Omental fat pad (tissue), 4 donors: ENCODE results near the gene ATOSA. TPM values are rescaled to one million over a fixed set of nuclear protein-coding genes. Genes with fewer than 3 reads are reported as not detected.

Experiments used
- ATAC-seq: fragments of 150-250 bp; one replicate; pipeline ENCODE4 v1.9.1; 2016; ENCODE audit warnings: mild to moderate bottlenecking, moderate library complexity; ENCODE audit not compliant: low FRiP score
- DNase-seq: peaks from one replicate; pipeline ENCODE4 v3.0.0-alpha.2; 2019; ENCODE audit warnings: low spot score
- CTCF ChIP-seq, 3 donors: fragments of 450-650 bp; IDR thresholded peaks; one replicate each; pipeline ENCODE4 v1.5.1; 2016 to 2017; ENCODE audit warnings: antibody characterized with exemption in 3 of 3, mild to moderate bottlenecking in 3 of 3, moderate library complexity in 2 of 3
- total RNA-seq, 4 donors: library from RNA; depleted of rRNA; stranded (reverse); fragments of >200 nt; gene quantifications; one replicate each; pipeline ENCODE4 v1.1.0, GENCODE V29; 2016

The ATOSA gene
- total RNA-seq, 4 donors from 2014 or later: 43.4 to 123 (median 72.2) TPM

- no peak for DNase-seq
- ATAC-seq: no peak
- no peak for TF ChIP-seq CTCF (IDR thresholded peaks at IDR 0.05)
Observed at GRCh38 chr15:52683580-52683979, 4.4 kb upstream of the ATOSA start.

DNA sequence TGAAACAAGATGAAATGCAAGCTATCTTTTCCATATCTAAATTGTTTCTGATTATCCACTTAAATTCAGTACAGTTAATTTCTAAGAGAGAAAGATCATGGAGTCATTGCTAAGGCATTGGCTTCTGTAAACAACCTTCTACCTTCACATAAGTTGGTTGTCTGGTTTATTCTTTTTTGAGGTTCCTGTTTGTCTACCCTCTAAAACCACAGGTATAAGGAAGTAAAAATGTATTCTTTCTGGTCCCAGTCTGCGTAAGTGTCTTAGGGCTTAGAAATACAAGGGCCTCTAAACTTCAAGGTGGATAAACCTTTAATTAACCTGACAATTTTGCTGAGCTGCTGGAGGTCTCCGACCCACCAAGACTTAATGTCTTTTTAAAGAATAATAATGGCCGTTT is 3.6 kb upstream of the ATOSA start:
- no peak for DNase-seq
- no peak for ATAC-seq
- TF ChIP-seq CTCF (IDR thresholded peaks at IDR 0.05): no peak

DNA sequence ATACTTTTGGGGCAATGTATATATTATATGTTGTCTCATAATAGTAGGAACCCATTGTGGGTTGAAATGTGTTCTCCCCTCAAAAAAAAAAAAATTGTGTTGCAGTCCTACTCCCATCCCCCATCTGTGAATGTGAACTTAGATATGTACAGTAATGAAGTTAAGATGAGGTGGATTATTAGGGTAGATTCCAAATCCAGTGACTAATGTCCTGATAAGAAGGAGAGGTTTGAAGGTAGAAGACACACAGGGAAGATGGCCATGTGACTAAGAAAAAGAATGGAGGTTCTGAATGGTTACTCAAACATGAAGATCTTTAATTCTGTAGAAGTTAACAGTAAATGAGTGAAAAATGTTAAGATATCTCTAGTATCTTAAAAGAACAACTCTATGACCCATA is 3.0 kb upstream of the ATOSA start:
- no peak for TF ChIP-seq CTCF (IDR thresholded peaks at IDR 0.05)
- ATAC-seq: no peak

DNA sequence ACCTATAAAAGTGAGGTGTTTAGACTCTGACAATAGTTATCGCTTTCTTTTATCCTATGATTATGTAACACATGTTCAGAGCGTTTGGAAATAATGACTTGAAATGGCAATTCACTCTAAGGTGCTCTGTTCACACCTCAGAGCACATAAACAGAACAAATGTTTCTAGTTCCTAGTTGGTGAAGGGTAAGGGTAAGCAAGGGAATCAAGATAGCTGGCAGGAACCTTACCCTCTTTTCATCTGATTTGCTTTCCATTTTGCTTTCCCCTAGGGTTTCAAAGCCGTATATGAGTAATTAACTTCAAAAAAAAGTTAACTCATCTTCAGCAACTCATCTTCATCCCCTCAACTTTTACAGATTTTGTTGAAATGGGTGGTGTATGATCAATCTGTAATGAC is 2.3 kb upstream of the ATOSA start:
- ATAC-seq (no peak), DNase-seq (no peak)
- TF ChIP-seq CTCF (IDR thresholded peaks at IDR 0.05): no peak

More for the DNA sequence above, 3.0 kb upstream of the ATOSA start:
- no peak for DNase-seq

DNA sequence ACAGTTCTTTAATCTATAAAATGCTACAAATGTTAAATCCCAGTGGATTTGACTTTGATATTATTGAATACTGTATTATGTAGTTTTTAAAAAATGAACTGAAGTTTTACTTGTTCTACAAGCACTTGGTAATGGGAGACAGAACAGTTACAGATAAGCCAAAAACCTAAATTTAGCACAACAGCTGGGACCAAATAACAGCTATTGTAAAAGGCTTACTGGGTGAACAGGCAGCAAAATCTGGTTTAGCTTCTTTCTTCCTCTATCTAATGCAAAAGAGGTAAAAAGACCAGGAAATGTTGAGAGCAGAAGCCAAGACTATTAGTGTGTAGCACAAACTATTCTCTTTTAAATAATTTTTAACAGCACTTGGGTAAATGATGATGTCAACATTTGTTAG is 1.6 kb upstream of the ATOSA start:
- DNase-seq (no peak), ATAC-seq (no peak)
- TF ChIP-seq CTCF (IDR thresholded peaks at IDR 0.05): no peak

- DNase-seq: no peak
- no peak for ATAC-seq
- TF ChIP-seq CTCF (IDR thresholded peaks at IDR 0.05): no peak
Observed at GRCh38 chr15:52680041-52680391, 828 bp upstream of the ATOSA start.

DNA sequence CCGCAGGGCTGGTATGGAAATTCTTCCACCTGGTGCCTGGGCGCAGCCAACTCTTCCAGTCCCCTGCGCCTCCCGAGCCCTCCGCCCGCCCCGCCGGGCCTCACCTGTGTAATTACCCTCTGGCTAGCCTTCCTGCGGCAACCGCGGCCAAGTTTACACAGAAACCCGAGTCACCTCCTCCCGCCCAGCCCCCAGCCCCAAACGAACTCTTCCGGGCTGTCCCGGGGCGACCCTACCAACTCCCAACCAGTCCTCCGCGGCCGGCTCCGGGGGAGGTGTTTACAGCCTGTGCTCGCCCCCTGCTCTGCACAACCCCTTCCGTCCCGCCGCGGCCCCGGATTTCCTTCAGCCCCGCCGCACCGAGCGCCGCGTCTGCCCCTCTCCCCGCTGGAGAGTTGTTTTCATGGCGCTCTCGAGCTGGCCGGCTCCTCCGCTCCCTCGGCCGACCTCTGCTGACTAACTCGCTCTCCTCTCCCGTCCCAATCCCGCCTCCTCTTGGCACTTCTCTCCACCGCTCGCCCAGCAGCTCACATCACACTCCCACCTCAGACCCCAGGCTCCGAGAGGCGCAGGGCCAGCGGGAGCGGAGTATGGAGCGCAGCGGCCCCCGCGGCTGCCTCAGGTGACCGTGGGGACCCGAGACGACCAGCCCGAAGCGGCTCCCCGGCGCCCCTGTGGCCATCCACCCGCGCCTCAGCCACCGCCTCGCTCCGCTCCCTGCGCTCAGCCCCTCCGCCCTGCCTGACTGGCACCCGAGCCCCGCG is 538 bp downstream of the ATOSA start:
- ATAC-seq: peak; percentile 77
- no peak for TF ChIP-seq CTCF (IDR thresholded peaks at IDR 0.05)

More for the DNA sequence above, 538 bp downstream of the ATOSA start:
- DNase-seq: peak; percentile 30
